ENCODE measurements around the gene PLTP. TPM values are rescaled to one million over a fixed set of nuclear protein-coding genes. Genes with fewer than 3 reads are reported as not detected.

Gene PLTP
- total RNA-seq, 1 experiment from 2014 or later, result 0.37 TPM

DNA sequence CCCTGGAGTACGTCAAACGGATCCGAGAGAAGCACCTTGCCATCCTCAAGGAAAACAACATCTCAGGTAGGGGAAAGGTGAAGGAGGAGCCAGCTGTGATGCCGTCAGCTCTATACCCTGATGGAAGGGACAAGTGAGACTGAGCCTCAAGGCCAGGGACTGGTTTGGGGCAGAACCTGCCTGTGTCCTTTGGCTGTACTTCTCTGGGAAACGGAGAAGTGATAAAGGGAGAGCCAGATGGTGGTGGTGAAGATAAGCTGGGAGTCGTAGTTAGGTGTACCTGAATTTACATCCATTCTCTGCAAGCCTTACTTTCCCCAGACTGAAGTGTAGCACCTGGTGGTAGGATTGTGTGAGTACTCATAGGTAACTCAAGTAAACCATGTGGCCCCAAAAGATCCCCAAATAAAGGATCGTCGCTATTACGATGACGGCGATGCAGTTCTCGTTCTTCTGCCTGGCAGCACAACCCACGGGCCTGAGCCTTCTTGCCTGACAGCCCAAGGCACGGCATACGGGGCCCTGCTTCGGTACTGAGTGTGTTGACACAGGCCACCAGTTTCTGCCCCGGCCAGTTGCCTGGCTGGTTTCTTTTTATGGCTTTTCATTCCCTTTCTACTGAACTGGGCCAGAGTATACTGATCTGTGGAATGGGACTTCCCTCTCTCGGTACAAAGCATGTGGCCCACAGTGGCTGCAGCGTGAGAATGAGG, 33.2 kb upstream of the PLTP start:
- peaks cover 75% of the 10 kb centered on the region for H3K36me3 Mint-ChIP-seq (ENCODE audit: insufficient read depth, unreplicated experiment)
- no TSS peak for BruUV-seq (replicated peaks)
- no peak for DNase-seq (ENCODE audit: unreplicated experiment)

GRCh38 chr20:45944151-45944964, 32.4 kb upstream of the PLTP start:
- peaks cover 24% of the 10 kb centered on the region for H3K4me1 Mint-ChIP-seq (ENCODE audit: insufficient read depth, unreplicated experiment)
- H3K27me3 Mint-ChIP-seq (ENCODE audit: insufficient read depth, unreplicated experiment), result no peaks in the 10 kb centered on the region
- no peaks in the 10 kb centered on the region for H3K9me3 Mint-ChIP-seq (ENCODE audit: unreplicated experiment)
- H3K36me3 Mint-ChIP-seq (ENCODE audit: insufficient read depth, unreplicated experiment), result peaks cover 79% of the 10 kb centered on the region
- TF ChIP-seq, protein P1, sequence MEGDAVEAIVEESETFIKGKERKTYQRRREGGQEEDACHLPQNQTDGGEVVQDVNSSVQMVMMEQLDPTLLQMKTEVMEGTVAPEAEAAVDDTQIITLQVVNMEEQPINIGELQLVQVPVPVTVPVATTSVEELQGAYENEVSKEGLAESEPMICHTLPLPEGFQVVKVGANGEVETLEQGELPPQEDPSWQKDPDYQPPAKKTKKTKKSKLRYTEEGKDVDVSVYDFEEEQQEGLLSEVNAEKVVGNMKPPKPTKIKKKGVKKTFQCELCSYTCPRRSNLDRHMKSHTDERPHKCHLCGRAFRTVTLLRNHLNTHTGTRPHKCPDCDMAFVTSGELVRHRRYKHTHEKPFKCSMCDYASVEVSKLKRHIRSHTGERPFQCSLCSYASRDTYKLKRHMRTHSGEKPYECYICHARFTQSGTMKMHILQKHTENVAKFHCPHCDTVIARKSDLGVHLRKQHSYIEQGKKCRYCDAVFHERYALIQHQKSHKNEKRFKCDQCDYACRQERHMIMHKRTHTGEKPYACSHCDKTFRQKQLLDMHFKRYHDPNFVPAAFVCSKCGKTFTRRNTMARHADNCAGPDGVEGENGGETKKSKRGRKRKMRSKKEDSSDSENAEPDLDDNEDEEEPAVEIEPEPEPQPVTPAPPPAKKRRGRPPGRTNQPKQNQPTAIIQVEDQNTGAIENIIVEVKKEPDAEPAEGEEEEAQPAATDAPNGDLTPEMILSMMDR (IDR thresholded peaks at IDR 0.05; ENCODE audit: unreplicated experiment), result no peak
- CTCF ChIA-PET, result interaction anchor here (0.6 to 8.5 kb wide), 13 partner anchors 8 to 769 kb away, joined by 3 to 64 read pairs (median 4); partner anchors contain the start of gene PCIF1
- intact Hi-C loops (cut with micrococcal nuclease), result loop anchor here (1.0 kb wide), 1 partner anchor 9 kb away; no protein-coding TSS in a partner anchor
- H3K27ac Mint-ChIP-seq (ENCODE audit: low read depth, unreplicated experiment), result peak overlapping the region; percentile 85
- no TSS peak for BruUV-seq (replicated peaks)
- peak; percentile 84 for DNase-seq (ENCODE audit: unreplicated experiment)
- POLR2A ChIA-PET, result interaction anchor here (0.6 to 4.5 kb wide), 24 partner anchors 9 to 419 kb away, joined by 3 to 117 read pairs (median 4); partner anchors contain the start of genes ACOT8, CTSA, DNTTIP1 and NEURL2
- H3K4me3 Mint-ChIP-seq (ENCODE audit: unreplicated experiment), result peak overlapping the region; percentile 55

More for the DNA sequence above, 33.2 kb upstream of the PLTP start:
- H3K4me3 Mint-ChIP-seq (ENCODE audit: unreplicated experiment), result no peak overlapping the region
- no peaks in the 10 kb centered on the region for H3K9me3 Mint-ChIP-seq (ENCODE audit: unreplicated experiment)
- ChIA-PET POLR2A (interaction anchor here (1.2 to 4.5 kb wide), 13 partner anchors 8 to 420 kb away, joined by 3 to 117 read pairs (median 10); partner anchors contain the start of genes ACOT8, CTSA, NEURL2 and PCIF1), CTCF (interaction anchor here (0.6 to 8.5 kb wide), 10 partner anchors 9 to 146 kb away, joined by 3 to 64 read pairs (median 6); partner anchors contain the start of gene PCIF1)
- intact Hi-C loops (cut with micrococcal nuclease), result loop anchor here (1.0 kb wide), 1 partner anchor 10 kb away; no protein-coding TSS in a partner anchor
- no peaks in the 10 kb centered on the region for H3K27me3 Mint-ChIP-seq (ENCODE audit: insufficient read depth, unreplicated experiment)
- peak overlapping the region; percentile 85 for H3K27ac Mint-ChIP-seq (ENCODE audit: low read depth, unreplicated experiment)
- H3K4me1 Mint-ChIP-seq (ENCODE audit: insufficient read depth, unreplicated experiment), result peaks cover 24% of the 10 kb centered on the region
- TF ChIP-seq, protein P1 (IDR thresholded peaks at IDR 0.05; ENCODE audit: unreplicated experiment), result peak; percentile 8

DNA sequence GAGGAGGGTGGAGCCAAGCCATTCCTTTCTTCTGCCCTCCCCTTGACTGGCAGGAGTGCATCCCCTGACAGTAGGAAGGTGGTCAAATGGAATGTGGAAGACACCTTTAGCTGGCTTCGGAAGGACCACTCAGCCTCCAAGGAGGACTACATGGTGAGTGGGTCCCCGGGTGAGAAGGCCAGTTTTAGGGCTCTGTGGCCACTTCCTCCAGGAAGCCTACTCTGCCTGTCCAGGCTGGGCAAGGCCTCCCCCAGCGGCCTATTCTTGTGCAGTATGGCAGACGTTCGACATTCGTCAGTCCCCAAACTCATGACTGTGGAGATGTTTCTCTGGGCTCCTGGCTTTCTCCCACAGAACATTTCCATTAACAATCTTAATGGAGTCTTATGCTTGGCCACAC, 31.7 kb upstream of the PLTP start:
- Mint-ChIP-seq H3K27me3 (ENCODE audit: insufficient read depth, unreplicated experiment) (no peaks in the 10 kb centered on the region), H3K9me3 (ENCODE audit: unreplicated experiment) (no peaks in the 10 kb centered on the region), H3K4me3 (ENCODE audit: unreplicated experiment) (peak overlapping the region; percentile 55), H3K36me3 (ENCODE audit: insufficient read depth, unreplicated experiment) (peaks cover 75% of the 10 kb centered on the region), H3K4me1 (ENCODE audit: insufficient read depth, unreplicated experiment) (peaks cover 24% of the 10 kb centered on the region), H3K27ac (ENCODE audit: low read depth, unreplicated experiment) (peak overlapping the region; percentile 85)
- ChIA-PET POLR2A (interaction anchor here (0.6 to 4.5 kb wide), 19 partner anchors 8 to 418 kb away, joined by 3 to 117 read pairs (median 5); partner anchors contain the start of genes ACOT8, CTSA, DNTTIP1 and NEURL2), CTCF (interaction anchor here (0.6 to 8.5 kb wide), 7 partner anchors 10 to 170 kb away, joined by 3 to 64 read pairs (median 4); partner anchors contain the start of gene PCIF1)
- intact Hi-C loops (cut with micrococcal nuclease), result loop anchor here (1.0 kb wide), 1 partner anchor 8 kb away; no protein-coding TSS in a partner anchor
- TF ChIP-seq, protein P1 (IDR thresholded peaks at IDR 0.05; ENCODE audit: unreplicated experiment), result no peak
- DNase-seq (ENCODE audit: unreplicated experiment), result no peak
- no TSS peak for BruUV-seq (replicated peaks)
